HEK293 (cell line): ENCODE measurements around the gene MRGPRD.

Source experiments
- CTCF ChIA-PET: fragments of 350-600 bp; formaldehyde crosslinking; extraction: SDS; loops from one replicate; lab custom pipeline; 2021; ENCODE audit warnings: antibody characterized with exemption; lab: Yijun Ruan, JAX
- POLR2A ChIA-PET: fragments of 300-600 bp; formaldehyde crosslinking; extraction: SDS; loops from one replicate; lab custom pipeline; 2020; ENCODE audit warnings: antibody characterized with exemption, inconsistent platforms; lab: Yijun Ruan, JAX
- H3K27ac ChIP-seq: fragments of 200-500 bp; sonication (Bioruptor generic); 2 replicates; pipeline ENCODE4 v1.5.1; 2014; ENCODE audit warnings: low read depth, low read length, control low read depth, inconsistent platforms; ENCODE audit errors: extremely low read depth
- H3K36me3 ChIP-seq, 2 experiments: fragments of 200-500 bp in 1 of 2; sonication (Bioruptor generic) in 1 of 2; 1 replicate in 1 of 2; 2 replicates in 1 of 2; pipeline ENCODE4 v1.5.1; 2014 to 2017; ENCODE audit warnings: inconsistent platforms in 2 of 2, low read length in 2 of 2; ENCODE audit not compliant: control insufficient read depth in 2 of 2, insufficient read depth in 1 of 2
- H3K4me1 ChIP-seq: fragments of 200-500 bp; sonication (Bioruptor generic); 2 replicates; pipeline ENCODE4 v1.5.1; 2014; ENCODE audit warnings: mild to moderate bottlenecking, low read length, inconsistent platforms; ENCODE audit not compliant: control insufficient read depth, insufficient read depth
- H3K4me3 ChIP-seq: 2 replicates; pipeline ENCODE4 v1.5.1; 2011; ENCODE audit warnings: low read depth, mild to moderate bottlenecking, control low read depth, low read length, moderate library complexity
- H3K9me3 ChIP-seq: fragments of 200-500 bp; sonication (Bioruptor generic); 2 replicates; pipeline ENCODE4 v1.5.1; 2014; ENCODE audit warnings: low read depth, low read length, inconsistent platforms; ENCODE audit not compliant: control insufficient read depth, insufficient read depth
- BCL11A ChIP-seq: fragments of 450-650 bp; formaldehyde crosslinking; IDR thresholded peaks from 2 replicates; pipeline ENCODE4 v1.5.1; 2016; ENCODE audit warnings: low read depth, missing biosample characterization, missing genetic modification characterization
- EGR2 ChIP-seq: fragments of 450-650 bp; formaldehyde crosslinking; IDR thresholded peaks from 2 replicates; pipeline ENCODE4 v1.5.1; 2016; ENCODE audit warnings: low read depth, missing biosample characterization, missing genetic modification characterization
- HOXD13 ChIP-seq: sonication (generic); formaldehyde crosslinking; IDR thresholded peaks from 2 replicates; pipeline ENCODE4 v1.8.0; 2022; ENCODE audit warnings: missing genetic modification reagents, borderline replicate concordance
- IKZF3 ChIP-seq: fragments of 450-650 bp; IDR thresholded peaks from 2 replicates; pipeline ENCODE4 v1.5.0; 2018; ENCODE audit warnings: missing biosample characterization, mild to moderate bottlenecking, missing genetic modification characterization, moderate library complexity
- SCRT1 ChIP-seq: fragments of 450-650 bp; formaldehyde crosslinking; IDR thresholded peaks from 2 replicates; pipeline ENCODE4 v1.5.1; 2016; ENCODE audit warnings: missing biosample characterization, missing genetic modification characterization, borderline replicate concordance
- ZBTB10 ChIP-seq: fragments of 450-650 bp; formaldehyde crosslinking; IDR thresholded peaks from 2 replicates; pipeline ENCODE4 v1.5.1; 2016; ENCODE audit warnings: missing biosample characterization, missing genetic modification characterization
- ZBTB11 ChIP-seq: fragments of 450-650 bp; formaldehyde crosslinking; conservative IDR thresholded peaks from 2 replicates; pipeline ENCODE4 v1.5.1; 2016; ENCODE audit warnings: low read depth, missing biosample characterization, missing genetic modification characterization
- ZBTB6 ChIP-seq: fragments of 450-650 bp; formaldehyde crosslinking; IDR thresholded peaks from 2 replicates; pipeline ENCODE4 v1.5.1; 2017; ENCODE audit warnings: missing biosample characterization, missing genetic modification characterization
- ZBTB8A ChIP-seq: fragments of 450-650 bp; formaldehyde crosslinking; IDR thresholded peaks from 2 replicates; pipeline ENCODE4 v1.5.1; 2016; ENCODE audit warnings: missing biosample characterization, missing genetic modification characterization
- ZNF138 ChIP-seq: fragments of 450-650 bp; formaldehyde crosslinking; IDR thresholded peaks from 2 replicates; pipeline ENCODE4 v1.5.1; 2016; ENCODE audit warnings: missing biosample characterization, missing genetic modification characterization, borderline replicate concordance
- ZNF18 ChIP-seq: fragments of 450-650 bp; formaldehyde crosslinking; IDR thresholded peaks from 2 replicates; pipeline ENCODE4 v1.5.1; 2016; ENCODE audit warnings: missing biosample characterization, missing genetic modification characterization
- ZNF211 ChIP-seq: fragments of 450-650 bp; formaldehyde crosslinking; IDR thresholded peaks from 2 replicates; pipeline ENCODE4 v1.5.1; 2016; ENCODE audit warnings: low read depth, missing biosample characterization, missing genetic modification characterization
- ZNF274 ChIP-seq, 2 experiments: fragments of 200-500 bp in 1 of 2; fragments of 450-650 bp in 1 of 2; sonication (Bioruptor generic) in 1 of 2; formaldehyde crosslinking in 1 of 2; IDR thresholded peaks; 2 replicates each; pipeline versions ENCODE4 v1.5.1 to v1.6.1; 2014 to 2016; ENCODE audit warnings: borderline replicate concordance in 1 of 2, inconsistent platforms in 1 of 2, low read length in 1 of 2, missing biosample characterization in 1 of 2, missing genetic modification characterization in 1 of 2
- ZNF362 ChIP-seq: fragments of 450-650 bp; formaldehyde crosslinking; IDR thresholded peaks from 2 replicates; pipeline ENCODE4 v1.5.1; 2016; ENCODE audit warnings: missing biosample characterization, missing genetic modification characterization
- ZNF501 ChIP-seq: fragments of 450-650 bp; formaldehyde crosslinking; IDR thresholded peaks from 2 replicates; pipeline ENCODE4 v1.5.1; 2016; ENCODE audit warnings: missing biosample characterization, missing genetic modification characterization
- ZNF510 ChIP-seq: fragments of 450-650 bp; formaldehyde crosslinking; IDR thresholded peaks from 2 replicates; pipeline ENCODE4 v1.5.1; 2018; ENCODE audit warnings: mild to moderate bottlenecking, missing genetic modification characterization, missing biosample characterization; ENCODE audit not compliant: insufficient replicate concordance
- ZNF514 ChIP-seq: fragments of 450-650 bp; formaldehyde crosslinking; IDR thresholded peaks from 2 replicates; pipeline ENCODE4 v1.5.1; 2016; ENCODE audit warnings: missing biosample characterization, missing genetic modification characterization
- ZNF548 ChIP-seq: fragments of 450-650 bp; formaldehyde crosslinking; IDR thresholded peaks from 2 replicates; pipeline ENCODE4 v1.5.1; 2016; ENCODE audit warnings: missing biosample characterization, missing genetic modification characterization
- ZNF558 ChIP-seq: fragments of 450-650 bp; formaldehyde crosslinking; IDR thresholded peaks from 2 replicates; pipeline ENCODE4 v1.5.1; 2016; ENCODE audit warnings: missing biosample characterization, missing genetic modification characterization
- ZNF580 ChIP-seq: fragments of 450-650 bp; formaldehyde crosslinking; IDR thresholded peaks from 2 replicates; pipeline ENCODE4 v1.5.1; 2016; ENCODE audit warnings: missing biosample characterization, missing genetic modification characterization
- ZNF621 ChIP-seq: fragments of 450-650 bp; formaldehyde crosslinking; IDR thresholded peaks from 2 replicates; pipeline ENCODE4 v1.5.1; 2017; ENCODE audit warnings: missing biosample characterization, missing genetic modification characterization
- ZNF626 ChIP-seq: fragments of 450-650 bp; sonication (Bioruptor Pico); formaldehyde crosslinking; IDR thresholded peaks from 2 replicates; pipeline ENCODE4 v1.5.1; 2018; ENCODE audit warnings: missing biosample characterization, missing genetic modification characterization, inconsistent platforms
- ZNF658 ChIP-seq: fragments of 450-650 bp; formaldehyde crosslinking; IDR thresholded peaks from 2 replicates; pipeline ENCODE4; 2016; ENCODE audit warnings: missing biosample characterization, missing genetic modification characterization
- ZNF660 ChIP-seq: fragments of 450-650 bp; IDR thresholded peaks from 2 replicates; pipeline ENCODE4 v1.5.1; 2018; ENCODE audit warnings: missing biosample characterization, mild to moderate bottlenecking, missing genetic modification characterization
- ZNF747 ChIP-seq: fragments of 450-650 bp; formaldehyde crosslinking; IDR thresholded peaks from 2 replicates; pipeline ENCODE4 v1.5.1; 2016; ENCODE audit warnings: missing biosample characterization, missing genetic modification characterization

The MRGPRD gene

GRCh38 chr11:68956142-68956541, 24.6 kb downstream of the MRGPRD start:
- CTCF ChIA-PET, result interaction anchor here (0.5 to 1.8 kb wide), 12 partner anchors 11 to 901 kb away, joined by 3 to 10 read pairs (median 3); partner anchors contain the start of gene MRGPRD
- H3K4me3 ChIP-seq, result no peak overlapping the region
- H3K9me3 ChIP-seq, result no peaks in the 10 kb centered on the region
- H3K36me3 ChIP-seq, result no peaks in the 10 kb centered on the region
- TF ChIP-seq ZNF660, result no peak
- TF ChIP-seq ZNF510, result no peak
- TF ChIP-seq ZNF558 (tag by site-specific recombination), result no peak
- no peak for TF ChIP-seq ZNF138 (tag by site-specific recombination)
- no peak for TF ChIP-seq ZNF626 (tag by site-specific recombination)
- TF ChIP-seq ZBTB11 (tag by site-specific recombination), result no peak
- no peak for TF ChIP-seq ZNF211
- no peak for TF ChIP-seq ZNF514 (tag by site-specific recombination)
- no peak for TF ChIP-seq ZBTB10 (tag by site-specific recombination)
- no peak for TF ChIP-seq ZBTB8A (tag by site-specific recombination)
- TF ChIP-seq BCL11A (tag by site-specific recombination), result no peak
- no peak for TF ChIP-seq SCRT1 (tag by site-specific recombination)
- TF ChIP-seq EGR2 (tag by site-specific recombination), result no peak
- TF ChIP-seq HOXD13 (CRISPR knock-in tag), result no peak
- no peak for TF ChIP-seq ZNF580 (tag by site-specific recombination)
- TF ChIP-seq IKZF3 (tag by site-specific recombination), result no peak
- POLR2A ChIA-PET, result interaction anchor here (0.6 kb wide), 1 partner anchor 82 kb away, joined by 5 read pairs; no protein-coding TSS in a partner anchor
- H3K4me1 ChIP-seq, result no peaks in the 10 kb centered on the region
- H3K27ac ChIP-seq, result no peak overlapping the region

- Histone ChIP-seq H3K4me1 (no peaks in the 10 kb centered on the region), H3K27ac (no peak overlapping the region), H3K9me3 (no peaks in the 10 kb centered on the region), H3K36me3 (no peaks in the 10 kb centered on the region), H3K4me3 (no peak overlapping the region)
- CTCF ChIA-PET, result interaction anchor here (0.5 to 1.8 kb wide), 11 partner anchors 11 to 901 kb away, joined by 3 to 10 read pairs (median 3); partner anchors contain the start of gene MRGPRD
- POLR2A ChIA-PET, result interaction anchor here (0.6 kb wide), 1 partner anchor 83 kb away, joined by 5 read pairs; no protein-coding TSS in a partner anchor
- TF ChIP-seq ZNF548 (tag by site-specific recombination) (no peak), ZNF621 (tag by site-specific recombination) (no peak), ZNF510 (no peak), ZNF501 (tag by site-specific recombination) (no peak), ZBTB6 (tag by site-specific recombination) (no peak), ZBTB8A (tag by site-specific recombination) (no peak), ZNF274 (IDR thresholded peaks at IDR 0.05; ENCODE audit: low read length) (no peak), ZNF274 (tag by site-specific recombination; IDR thresholded peaks at IDR 0.05; ENCODE audit: borderline replicate concordance) (no peak), ZNF658 (no peak), ZNF362 (no peak), ZNF18 (tag by site-specific recombination) (no peak), ZNF747 (tag by site-specific recombination) (no peak)
Observed at GRCh38 chr11:68955607-68955958, 25.2 kb downstream of the MRGPRD start.
